Activated CD4-positive, CD25-positive, alpha-beta regulatory T cell (primary cell): Measurements from ENCODE around the gene SERTM1.

Source experiments
- DNase-seq, 4 experiments: peaks; one replicate each; lab custom pipeline; 2025; lab: John Stamatoyannopoulos, UW

SERTM1 gene

DNA sequence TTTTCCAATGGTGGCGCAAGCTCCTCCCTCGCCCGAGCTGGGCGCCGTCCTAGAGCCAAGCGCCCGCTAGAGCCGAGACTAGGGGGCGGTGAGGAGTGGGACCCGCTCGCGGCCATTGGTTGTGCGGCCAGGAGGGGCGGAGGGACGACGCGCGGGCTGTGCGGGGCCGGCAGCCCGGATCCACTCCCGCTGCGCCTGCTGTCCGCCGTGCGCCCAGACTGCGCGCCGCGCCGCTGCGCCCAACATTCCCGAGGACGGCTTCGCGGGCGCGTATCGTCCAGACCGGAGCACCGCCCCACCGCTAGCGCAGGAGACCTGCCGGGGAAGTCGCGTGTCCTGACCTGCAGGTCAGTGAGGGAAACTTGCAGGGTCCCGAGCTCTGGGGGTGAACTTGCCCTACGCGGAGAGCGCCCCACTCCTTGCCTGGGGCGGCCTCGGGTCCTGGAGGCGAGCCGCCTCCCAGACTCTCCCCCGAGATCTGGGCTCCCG is at the start of gene SERTM1:
TSS of gene SERTM1 (plus strand) at position 183 of the 489 bp plus-strand sequence. CDS start 21,059 bp downstream, outside the sequence.
- no peak for DNase-seq

DNA sequence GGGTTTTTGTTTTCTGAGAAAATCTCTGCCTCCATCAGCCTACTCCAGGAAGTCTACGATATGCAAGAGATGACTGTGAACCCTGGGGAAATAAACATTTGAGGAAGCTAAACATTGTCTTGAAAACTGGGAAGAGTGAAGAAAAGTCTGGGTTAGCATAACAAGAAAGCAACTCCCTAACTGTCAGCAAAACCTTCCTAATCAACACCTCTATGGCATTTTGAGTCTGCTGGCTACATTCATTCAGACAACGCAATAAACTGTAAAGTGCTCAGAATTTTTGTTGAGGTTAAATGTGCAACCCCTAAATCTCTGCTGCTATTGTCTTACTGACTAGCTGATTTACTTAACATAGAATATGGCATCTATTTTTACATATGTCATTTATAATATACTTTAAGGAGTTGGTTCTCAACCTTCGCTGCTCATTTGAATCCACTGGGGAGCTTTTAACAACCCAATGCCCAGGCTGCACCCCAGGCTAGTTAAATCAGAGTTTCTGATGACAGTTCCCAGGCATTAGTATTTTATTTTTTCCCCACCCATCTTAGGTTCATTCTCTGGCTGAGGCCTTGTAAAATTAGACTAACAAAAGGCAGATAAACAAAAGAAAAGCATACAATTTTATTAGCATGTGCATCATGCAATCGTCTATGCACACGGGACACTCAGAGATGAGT is 45.3 kb upstream of the SERTM1 start:
- DNase-seq = no peak

DNA sequence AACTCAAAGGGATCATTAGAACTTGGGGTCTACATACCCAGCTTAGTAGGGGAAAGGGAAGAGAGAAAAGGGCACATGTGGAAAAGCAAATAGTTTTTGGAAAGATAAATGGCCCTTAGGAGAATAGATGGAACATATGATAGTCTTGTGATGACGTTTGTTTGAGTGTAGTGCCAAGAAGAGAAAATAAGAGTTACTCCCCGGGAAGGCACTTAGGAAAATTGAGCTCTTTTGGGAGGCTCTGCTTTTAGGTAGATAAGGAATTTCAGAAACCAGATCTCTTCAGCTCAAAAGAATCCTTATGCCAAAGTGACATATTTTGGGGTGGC is 44.8 kb upstream of the SERTM1 start:
- no peak for DNase-seq

DNA sequence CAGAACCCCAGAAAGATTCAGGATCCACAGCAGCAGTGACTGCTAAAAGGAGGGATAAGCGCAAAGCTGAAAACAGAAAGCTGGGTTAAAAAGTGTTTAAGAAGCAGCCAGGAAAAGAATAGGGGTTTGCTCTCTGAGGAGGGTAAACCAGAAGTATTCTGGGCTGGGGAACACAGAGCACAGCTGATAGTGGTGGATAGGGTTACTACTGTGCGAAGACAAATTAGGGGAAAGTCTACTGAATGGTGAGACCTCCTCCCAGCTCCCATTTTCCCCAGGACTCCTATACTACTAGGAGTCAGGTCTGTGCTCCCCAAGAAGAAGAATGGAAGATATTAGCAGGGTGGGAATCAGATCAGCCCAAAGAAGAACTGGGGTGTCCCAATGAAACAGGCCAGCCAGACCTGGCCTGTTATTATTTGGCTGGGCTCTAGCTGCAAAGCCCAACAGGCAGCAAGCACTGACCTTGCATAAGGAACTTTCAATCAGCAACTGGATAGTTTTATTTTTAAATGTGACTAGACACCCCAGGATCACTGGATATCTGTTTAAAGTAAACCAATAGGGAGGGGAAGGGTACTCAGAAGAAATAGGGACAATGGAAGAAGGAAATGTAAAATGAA is 43.5 kb upstream of the SERTM1 start:
- DNase-seq = no peak

DNA sequence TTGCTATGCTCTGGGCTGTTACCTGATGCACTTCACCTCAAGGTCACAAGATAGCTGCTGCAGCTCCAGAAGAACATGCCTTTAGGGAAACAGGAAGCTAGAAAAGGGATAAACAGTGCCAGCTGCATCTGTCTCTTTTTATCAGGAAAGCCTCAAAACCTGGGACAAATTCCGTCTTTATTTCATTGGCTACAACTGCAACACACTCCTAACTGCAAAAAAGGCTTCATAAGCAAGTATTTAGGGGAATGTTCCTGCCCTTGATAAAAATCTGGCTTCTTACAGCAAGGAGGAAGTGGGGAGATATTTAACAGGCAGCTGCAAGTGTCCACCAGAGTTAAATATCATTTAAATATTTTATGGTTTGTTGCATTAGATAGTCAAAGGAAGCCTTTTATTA is 34.2 kb upstream of the SERTM1 start:
- DNase-seq = no peak

DNA sequence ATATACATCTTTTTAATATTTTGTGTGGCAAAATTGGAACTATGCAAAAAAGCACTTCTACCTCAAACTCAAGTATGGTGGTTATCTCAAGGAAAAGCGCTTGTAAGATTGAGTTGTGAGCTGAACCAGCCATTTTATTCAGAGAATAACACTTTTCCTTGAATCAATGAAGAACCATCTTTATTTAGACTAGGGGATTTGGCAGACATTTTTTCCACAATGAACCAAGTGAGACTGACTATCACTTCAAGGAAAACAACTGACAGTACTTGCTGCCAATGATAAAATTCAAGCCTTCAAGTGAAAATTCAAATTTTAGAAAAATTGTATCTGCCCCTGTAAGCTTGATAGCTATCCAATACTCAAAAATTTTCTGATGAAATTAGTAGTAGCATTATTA is 23.2 kb upstream of the SERTM1 start:
- no peak for DNase-seq

DNA sequence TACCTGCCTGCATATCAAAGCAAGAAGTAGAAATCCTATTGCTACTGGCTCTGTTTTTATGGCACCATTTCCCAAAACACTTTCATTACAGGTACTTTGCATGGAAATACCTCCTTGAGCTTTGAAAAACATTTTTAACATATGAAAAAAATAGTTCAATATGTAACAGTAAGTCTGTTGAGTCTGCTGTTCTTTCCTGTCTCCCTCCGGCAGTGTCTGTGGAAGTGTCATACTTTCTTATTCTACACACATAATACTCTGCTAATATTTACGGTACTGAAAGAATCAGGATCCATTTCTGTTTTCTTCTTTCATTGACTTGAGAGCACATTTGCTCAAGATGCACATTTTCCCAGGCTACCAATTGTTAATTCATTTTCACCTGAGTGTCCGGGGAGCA is 8.2 kb upstream of the SERTM1 start:
- no peak for DNase-seq

DNA sequence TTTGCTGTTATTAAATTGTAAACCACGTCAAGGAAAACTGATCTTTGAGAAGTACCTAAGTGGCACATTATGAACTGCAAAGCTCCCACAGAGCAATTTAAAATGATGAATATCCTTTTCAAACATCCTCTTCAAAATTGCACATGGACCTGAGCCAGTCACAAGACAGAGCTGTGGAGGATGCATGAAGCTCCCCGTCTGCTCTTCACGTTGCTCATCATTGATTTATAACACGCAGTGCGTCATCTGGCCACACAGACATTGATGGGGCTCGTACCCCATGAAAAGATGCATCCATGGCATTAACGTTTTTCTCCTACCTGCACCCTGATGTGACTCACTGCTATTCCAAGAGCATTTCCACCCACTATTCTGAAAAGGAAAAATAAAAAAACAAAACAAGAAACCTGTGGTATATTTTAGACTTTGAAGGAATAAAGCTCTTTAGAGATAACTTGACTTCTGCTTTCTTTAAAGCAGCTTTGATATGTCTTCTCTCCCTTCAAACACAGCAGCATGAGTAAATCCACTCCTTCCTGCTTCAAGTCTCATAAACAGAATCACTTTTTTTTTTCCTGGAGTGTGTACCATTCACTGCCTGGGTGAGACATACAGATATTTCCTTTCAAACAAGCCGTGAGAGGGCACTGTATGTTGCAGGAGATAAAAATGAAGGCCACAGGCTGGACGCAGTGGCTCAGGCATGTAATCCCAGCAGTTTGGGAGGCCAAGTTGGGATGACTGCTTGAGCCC is 7.2 kb upstream of the SERTM1 start:
- DNase-seq = no peak

DNA sequence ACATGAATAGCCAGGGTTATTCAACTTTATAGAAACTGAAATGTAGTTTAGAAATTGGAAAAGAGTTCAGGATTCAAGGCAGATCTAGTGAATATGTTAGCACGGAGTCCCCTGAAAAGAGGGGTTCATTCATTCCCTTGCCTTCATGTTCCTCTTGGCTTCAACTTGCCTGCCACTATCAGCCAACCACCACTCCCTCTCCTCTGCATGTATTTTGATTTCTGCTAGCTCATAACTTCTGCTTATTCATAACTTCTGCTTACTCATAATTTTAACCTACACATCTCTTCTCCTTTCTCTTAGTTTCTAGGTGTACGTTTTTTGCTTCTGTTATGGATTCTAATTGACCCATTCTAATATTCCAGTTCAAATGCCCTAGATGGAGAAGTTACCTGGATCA is 5.5 kb upstream of the SERTM1 start:
- no peak for DNase-seq

DNA sequence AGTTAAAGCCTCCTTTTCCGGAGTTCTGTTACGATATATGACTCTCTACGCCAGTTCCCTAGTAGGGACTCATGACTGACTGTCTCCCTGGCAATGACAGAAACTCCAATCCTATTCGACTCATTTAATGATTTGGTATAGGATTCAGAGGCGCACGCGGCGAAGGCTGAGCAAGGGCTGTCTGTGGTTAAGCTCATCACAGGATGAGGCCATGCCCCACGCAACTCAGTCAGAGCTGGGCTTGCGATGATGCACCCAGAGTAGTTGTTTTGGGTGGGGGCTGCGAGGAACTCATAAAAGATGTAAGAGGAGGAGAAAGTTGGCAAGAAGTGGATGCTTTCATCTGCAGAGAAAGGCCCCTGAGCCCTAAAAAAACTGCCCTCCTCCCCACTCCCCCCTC is 468 bp upstream of the SERTM1 start:
- no peak for DNase-seq

DNA sequence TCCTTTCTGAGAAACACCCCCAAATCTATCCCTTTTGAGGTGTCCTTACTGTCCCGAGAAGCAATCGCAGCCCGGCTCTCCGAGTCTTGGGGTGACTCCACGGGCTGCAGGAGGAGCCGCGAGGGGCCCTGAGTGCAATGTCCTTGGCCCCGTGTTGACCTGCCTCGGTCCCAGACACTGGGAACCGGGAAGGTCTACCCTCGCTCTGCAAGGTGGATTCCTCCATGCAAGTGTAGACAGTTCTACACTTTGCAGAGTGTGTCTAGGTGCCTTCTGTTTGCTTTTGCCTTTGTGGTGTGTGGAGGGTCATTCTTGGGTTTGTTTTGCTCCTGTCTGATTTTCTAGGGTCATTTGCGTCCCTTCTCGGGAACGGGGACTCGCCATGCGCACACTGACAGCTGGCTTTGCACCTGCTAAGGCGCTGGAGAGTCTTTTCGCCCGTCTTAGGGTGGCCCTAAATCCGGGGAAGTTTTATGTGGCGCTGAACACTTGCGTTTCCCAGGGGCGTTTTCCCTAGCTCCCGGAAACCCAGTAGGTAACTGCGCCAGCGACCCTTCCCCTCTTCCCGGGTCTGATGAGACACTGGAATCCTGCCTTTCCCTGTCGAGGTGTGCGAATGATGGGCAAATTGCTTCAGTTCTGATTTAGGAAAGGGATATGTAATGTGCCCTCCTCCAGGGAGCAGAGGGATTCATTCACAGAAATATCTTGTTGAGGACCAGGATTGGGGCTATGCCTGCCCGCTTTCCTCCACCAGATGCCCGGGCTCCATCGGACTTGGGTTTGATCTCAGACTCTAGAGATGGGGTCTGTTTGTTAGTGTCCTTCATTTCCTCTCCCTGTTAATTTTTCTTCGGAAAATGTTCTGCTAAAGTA is 755 bp downstream of the SERTM1 start:
- no peak for DNase-seq

DNA sequence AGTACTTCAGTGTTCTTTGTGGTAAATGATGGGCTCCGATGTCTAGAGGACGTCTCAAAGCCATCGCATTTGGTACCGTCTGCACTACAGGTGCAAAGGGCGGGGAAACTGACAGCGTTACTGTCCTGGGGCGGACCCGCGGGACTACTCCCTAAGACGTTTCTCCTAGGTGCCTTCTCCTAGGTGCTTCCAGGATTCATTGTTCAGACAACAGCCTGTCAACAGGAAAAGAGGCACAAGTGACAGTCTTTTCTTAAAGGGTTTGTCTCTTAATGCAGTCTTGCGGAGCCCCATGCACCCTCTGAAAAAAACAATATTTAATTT is 1.4 kb downstream of the SERTM1 start:
- no peak for DNase-seq

DNA sequence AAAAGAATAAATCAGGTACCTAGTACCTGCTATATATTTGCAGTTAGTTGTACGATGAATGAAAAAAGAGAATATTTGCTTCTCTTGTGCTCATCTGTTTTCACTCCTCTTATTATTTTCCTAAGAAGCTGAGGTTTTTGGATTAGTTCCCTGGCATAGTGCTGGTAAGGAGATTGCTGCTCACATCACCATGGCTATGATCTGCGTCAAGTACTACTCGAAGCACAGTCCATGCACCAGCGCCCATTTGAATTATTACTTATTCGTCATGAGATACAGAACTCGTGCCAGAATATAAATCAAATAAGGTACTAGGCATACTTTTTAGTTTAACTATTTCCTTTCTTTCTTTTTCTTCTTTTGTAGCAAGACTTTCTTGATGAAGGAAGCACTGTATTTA is 7.1 kb downstream of the SERTM1 start:
- DNase-seq = no peak

DNA sequence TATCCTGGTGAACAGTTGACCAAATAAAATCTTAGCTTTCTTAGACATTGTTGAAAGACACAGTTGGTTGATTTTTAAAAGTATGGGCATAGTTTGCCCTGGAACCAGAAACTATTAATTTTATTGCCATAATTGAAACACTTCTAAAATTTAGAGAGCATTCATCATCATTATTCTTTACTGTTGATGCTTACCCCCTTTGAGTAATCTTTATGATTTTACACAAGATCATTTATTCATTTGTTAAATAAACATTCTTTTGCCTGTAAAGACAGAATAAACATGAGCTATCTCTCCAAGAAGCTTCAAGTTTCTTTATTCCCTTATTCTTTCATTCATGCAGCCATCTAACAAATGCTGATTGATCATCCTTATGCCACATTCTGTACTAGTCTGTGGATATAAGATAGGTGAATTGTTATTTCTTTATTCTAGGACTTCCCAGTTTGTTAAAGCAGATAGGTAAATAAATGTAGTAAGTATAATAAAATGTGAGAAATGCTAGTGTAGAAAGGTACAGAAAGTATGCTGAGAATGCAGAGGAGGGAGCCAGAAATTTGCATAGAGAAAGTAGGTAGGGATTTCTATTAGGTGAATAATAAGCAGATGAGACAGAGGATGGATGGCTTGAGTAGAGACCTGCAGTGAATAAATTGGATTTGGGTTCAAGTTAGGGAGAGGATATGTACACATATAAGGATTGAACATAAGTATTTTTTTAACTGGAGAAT is 8.2 kb downstream of the SERTM1 start:
- no peak for DNase-seq

DNA sequence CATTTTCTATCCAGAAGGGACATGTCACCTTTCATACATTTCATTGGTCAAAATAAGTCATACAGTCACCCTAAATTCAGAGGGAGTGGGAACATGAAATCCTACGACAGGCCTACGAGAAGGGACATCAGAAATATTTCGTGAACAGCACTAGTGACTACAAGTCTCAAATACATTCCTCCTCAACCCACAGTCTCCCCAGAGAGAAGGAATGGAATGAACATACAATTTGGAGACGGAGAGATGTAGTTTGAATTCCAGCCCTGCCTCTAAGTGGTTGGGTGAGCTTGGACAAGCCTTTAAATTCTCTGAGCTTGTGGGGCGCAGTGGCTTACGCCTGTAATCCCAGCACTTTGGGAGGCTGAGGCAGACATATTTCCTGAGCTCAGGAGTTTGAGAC is 9.9 kb downstream of the SERTM1 start:
- DNase-seq = no peak

DNA sequence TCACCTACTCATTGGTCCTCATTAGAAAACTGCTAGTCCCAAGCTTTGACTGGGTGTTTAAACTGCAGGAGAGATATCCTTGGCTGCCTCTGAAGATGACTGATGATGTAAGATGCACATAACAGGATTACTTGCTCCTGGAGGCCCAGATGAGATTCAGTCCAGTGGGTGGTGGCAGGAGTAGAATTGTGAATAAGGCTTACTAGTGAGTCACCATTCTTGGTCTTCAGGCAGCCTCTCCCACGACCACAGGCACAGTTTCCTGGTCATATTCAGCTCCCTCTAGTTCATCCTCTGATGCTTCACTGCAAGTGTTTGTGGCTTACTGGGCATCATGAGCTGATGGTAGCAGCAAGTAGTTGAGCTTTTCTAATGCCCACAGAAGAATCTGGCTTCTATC is 12.1 kb downstream of the SERTM1 start:
- DNase-seq = no peak

DNA sequence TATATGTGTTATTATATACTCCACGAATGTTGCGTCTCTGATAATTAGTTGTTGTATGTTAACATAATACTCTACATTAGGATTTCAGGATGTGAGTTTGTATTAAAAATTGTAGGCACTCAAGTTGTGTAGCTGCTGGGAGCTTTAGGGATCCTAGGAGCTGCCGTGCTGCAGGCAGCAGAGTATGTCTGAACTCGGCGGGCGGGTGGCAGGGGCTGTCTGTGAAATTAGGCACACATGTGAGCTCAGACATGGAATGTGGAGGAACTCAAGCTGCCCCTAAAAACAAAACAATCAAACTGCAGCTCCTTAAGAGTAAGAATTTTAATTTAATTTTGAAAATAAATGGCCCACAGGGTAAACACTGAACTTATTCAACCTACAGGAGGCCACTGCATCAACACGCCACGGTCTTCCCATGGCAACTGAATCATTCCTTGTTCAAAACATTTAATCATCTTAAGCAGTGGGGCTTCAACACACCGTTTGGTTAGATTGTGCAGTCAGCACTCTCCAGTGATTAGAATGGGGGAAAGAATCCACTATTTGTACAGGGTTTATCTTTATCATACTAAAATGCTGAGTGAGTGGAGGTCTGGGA is 22.7 kb downstream of the SERTM1 start:
- DNase-seq = no peak

DNA sequence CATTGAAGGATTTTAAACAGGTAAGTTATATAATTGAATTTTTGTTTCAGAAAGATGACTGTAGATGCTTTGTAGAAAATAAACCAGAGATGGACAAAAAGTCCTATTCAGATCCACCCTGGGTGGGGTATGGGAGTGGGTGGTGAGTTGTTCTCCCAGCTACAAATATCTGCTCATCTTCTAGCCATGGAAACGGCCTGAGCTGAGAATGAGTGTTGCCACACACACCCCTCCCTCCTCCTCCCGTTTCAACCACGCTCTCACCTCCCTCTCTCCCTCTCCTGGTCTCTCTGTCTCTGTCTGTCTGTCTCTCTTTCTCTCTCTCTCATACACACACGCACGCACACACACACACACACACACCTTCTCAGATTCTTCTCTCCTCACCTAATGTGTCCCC is 26.4 kb downstream of the SERTM1 start:
- no peak for DNase-seq

DNA sequence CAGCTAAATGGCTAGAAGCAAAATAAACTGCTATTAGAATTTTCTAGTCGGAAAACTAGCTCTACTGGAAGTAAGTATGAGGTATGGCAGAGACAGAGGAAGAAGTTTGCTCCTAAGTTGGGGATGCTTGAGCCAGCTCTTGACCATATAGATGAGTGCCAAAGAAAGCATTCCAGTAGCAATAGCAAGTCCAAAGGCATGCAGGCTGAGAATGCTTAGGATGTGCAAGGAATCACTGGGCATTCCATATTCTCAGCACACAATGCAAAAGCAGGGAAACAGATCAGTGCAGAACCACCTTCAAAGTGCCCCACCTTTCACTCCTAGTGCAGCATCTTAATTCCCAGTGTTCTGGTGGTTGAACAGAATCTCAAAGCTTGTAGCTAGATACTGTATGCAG is 32.9 kb downstream of the SERTM1 start:
- no peak for DNase-seq

DNA sequence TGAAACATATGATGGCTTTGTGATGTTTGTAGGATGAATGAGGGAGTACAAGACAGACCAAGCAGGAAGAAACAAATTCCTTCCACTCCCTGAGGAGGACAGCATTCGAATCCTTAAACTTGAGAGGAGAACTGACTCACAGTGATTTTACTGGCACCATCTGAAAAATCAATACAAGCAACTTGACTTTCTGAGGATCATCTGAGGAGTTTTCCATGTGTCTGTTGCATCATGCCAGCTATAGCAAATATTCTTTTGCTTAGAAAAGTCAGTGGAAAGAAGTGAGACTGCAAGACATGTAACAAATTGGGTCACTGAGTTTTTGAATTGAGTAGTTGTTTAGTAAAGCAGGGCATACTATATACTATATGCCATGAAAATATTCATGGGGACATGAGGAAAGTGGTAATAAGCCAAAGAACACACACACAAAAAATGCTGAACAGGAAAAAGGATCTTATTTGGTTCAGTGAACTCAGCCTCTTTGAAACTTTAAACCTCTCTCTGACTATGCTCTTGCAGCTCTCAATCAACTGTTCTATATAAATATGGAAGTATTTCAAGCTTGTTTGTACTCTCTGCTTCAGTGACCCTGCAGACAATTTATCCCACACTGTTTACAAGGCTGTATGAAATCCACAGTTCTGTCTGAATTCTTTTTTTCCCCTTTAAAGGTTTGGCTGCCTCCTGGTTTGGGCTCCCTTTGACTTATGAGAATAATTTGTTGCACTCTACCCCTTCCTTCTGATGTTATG is 35.5 kb downstream of the SERTM1 start:
- no peak for DNase-seq

DNA sequence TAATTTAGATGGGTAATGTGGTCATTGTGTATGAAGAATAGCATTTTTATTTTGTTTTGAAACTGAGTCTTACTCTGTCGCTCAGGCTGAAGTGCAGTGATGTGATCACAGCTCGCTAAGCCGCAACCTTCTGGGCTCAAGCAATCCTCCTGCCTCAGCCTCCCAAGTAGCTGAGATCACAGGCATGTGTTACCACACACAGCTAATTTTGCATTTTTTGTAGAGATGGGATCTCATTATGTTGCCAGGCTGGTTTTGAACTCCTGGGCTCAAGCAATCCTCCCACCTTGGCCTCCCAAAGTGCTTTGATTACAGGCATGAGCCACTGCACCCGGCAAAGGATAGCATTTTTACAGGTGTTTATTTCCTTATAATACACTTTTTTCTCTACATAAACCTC is 36.6 kb downstream of the SERTM1 start:
- no peak for DNase-seq
